Endothelial cell of umbilical vein (primary cell): ENCODE data around the gene LARGE1.

ENCODE experiments used
- EZH2 ChIP-seq: IDR thresholded peaks from 2 replicates; pipeline ENCODE4 v1.6.1; 2012; ENCODE audit warnings: borderline replicate concordance, low read depth, mild to moderate bottlenecking, moderate library complexity, low read length, inconsistent platforms; ENCODE audit not compliant: severe bottlenecking
- GATA2 ChIP-seq: IDR thresholded peaks from 2 replicates; pipeline ENCODE4 v1.7.0; 2011; ENCODE audit warnings: low read depth, mild to moderate bottlenecking, moderate library complexity, mixed read lengths, low read length; ENCODE audit not compliant: insufficient read length, insufficient read depth
- POLR2A ChIP-seq: IDR thresholded peaks from 2 replicates; pipeline ENCODE4 v1.6.1; 2012; ENCODE audit warnings: low read depth, mild to moderate bottlenecking, control low read depth, low read length
- POLR2AphosphoS5 ChIP-seq: IDR thresholded peaks from 2 replicates; pipeline ENCODE4 v1.6.1; 2012; ENCODE audit warnings: low read depth, mild to moderate bottlenecking, control low read depth, low read length, moderate library complexity; ENCODE audit not compliant: insufficient read depth
- TF ChIP-seq, protein P1 (sequence below), 2 donors: IDR thresholded peaks; 1 replicate in 1 of 2; 2 replicates in 1 of 2; pipeline ENCODE4 v1.5.1; 2011; ENCODE audit warnings: low read length in 2 of 2, mild to moderate bottlenecking in 2 of 2, moderate library complexity in 2 of 2, control low read depth in 1 of 2, inconsistent platforms in 1 of 2, low read depth in 1 of 2; ENCODE audit not compliant: insufficient read depth in 1 of 2; ENCODE audit errors: extremely low read depth in 1 of 2

DNA sequence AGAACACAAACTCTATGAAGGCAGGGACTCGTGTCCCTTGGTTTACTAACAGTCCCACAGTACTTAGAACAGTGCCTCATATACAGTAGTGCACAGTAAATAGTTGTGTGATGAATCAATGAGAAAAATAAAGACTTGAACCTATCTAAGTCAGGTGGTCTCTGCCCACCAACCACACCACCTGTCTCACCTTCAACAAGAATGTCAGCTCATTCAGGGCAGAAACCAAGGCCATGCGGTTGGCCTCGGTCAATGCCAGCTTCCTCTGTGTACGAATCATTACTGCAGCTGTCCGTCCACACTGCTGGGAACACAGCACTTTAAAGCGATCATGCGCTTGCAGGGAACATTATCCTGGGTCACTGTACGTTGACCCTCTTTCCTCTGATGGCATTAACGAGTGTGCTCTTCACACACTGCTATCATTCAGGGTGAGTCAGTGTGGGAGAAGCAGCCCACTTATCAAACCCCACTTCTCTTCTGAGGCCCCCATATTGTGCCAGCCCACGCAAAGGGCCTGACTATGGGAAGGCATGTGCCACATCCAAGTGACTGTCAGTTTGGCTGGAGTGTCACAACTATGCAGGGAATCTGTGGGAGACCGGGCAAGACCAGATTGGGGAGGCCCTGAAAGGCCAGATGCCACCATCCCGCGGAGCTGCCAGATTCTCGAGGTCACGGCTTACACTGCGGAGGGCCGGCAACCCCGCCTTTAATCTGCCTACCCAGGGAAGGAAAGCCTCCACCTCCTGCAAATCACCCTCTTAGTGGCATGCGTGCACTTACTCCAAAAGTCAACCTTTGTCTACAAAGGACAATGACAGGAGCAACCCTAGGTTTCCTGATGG is 36.1 kb downstream of the LARGE1 start:
- TF ChIP-seq POLR2A (no peak), EZH2 (no peak), GATA2 (no peak), POLR2AphosphoS5 (no peak)
- TF ChIP-seq, protein P1, sequence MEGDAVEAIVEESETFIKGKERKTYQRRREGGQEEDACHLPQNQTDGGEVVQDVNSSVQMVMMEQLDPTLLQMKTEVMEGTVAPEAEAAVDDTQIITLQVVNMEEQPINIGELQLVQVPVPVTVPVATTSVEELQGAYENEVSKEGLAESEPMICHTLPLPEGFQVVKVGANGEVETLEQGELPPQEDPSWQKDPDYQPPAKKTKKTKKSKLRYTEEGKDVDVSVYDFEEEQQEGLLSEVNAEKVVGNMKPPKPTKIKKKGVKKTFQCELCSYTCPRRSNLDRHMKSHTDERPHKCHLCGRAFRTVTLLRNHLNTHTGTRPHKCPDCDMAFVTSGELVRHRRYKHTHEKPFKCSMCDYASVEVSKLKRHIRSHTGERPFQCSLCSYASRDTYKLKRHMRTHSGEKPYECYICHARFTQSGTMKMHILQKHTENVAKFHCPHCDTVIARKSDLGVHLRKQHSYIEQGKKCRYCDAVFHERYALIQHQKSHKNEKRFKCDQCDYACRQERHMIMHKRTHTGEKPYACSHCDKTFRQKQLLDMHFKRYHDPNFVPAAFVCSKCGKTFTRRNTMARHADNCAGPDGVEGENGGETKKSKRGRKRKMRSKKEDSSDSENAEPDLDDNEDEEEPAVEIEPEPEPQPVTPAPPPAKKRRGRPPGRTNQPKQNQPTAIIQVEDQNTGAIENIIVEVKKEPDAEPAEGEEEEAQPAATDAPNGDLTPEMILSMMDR (IDR thresholded peaks at IDR 0.05; ENCODE audit: extremely low read depth in 1 of 2, insufficient read depth in 1 of 2, low read depth in 1 of 2, low read length in 2 of 2), result no peak
